H1 (cell line): Measurements from ENCODE around the gene ARID4B. TPM values are rescaled to one million over a fixed set of nuclear protein-coding genes. Genes with fewer than 3 reads are reported as not detected.

Experiments used
- CTCF ChIA-PET: fragments of 300-600 bp; sonication (Branson Sonifier 250); formaldehyde crosslinking; loops from one replicate; lab custom pipeline; 2021; ENCODE audit not compliant: partially characterized antibody; lab: Charles Lee
- POLR2A ChIA-PET: fragments of 300-600 bp; sonication (Branson Sonifier 250); formaldehyde crosslinking; loops from one replicate; lab custom pipeline; 2021; ENCODE audit warnings: inconsistent platforms; ENCODE audit not compliant: partially characterized antibody; lab: Charles Lee
- DNase-seq, 2 experiments: peaks; one replicate each; pipeline versions ENCODE4 v3.0.0 to v3.0.0-alpha.2; 2010 to 2022; ENCODE audit warnings: low spot score in 2 of 2, low read depth in 1 of 2, mixed read lengths in 1 of 2
- FAIRE-seq: peaks from 2 replicates; lab custom pipeline; 2011; peaks lifted over from hg19 to GRCh38; lab: Jason Lieb, UNC
- H2AFZ ChIP-seq: 2 replicates; pipeline ENCODE4 v1.8.1; 2012; ENCODE audit warnings: low read length, inconsistent platforms
- H2AK5ac ChIP-seq: 2 replicates; pipeline ENCODE4 v1.6.1; 2013; ENCODE audit warnings: low read depth, low read length
- H2BK120ac ChIP-seq: replicated peaks from 2 replicates; pipeline ENCODE3; 2013; ENCODE audit warnings: low read depth, low read length, inconsistent platforms
- H2BK12ac ChIP-seq: 2 replicates; pipeline ENCODE4 v1.6.1; 2013; ENCODE audit warnings: low read depth, low read length
- H2BK15ac ChIP-seq: 2 replicates; pipeline ENCODE4 v1.6.1; 2013; ENCODE audit warnings: low read length
- H2BK20ac ChIP-seq: 2 replicates; pipeline ENCODE4 v1.6.1; 2013; ENCODE audit warnings: low read length
- H2BK5ac ChIP-seq: 2 replicates; pipeline ENCODE4 v1.6.1; 2013; ENCODE audit warnings: low read depth, low read length
- H3K14ac ChIP-seq: 2 replicates; pipeline ENCODE4 v1.6.1; 2013; ENCODE audit warnings: inconsistent platforms; ENCODE audit not compliant: insufficient read length
- H3K18ac ChIP-seq: 2 replicates; pipeline ENCODE4 v1.6.1; 2013; ENCODE audit warnings: low read length; ENCODE audit errors: extremely low read depth
- H3K23ac ChIP-seq: 2 replicates; pipeline ENCODE4 v1.6.1; 2013; ENCODE audit warnings: inconsistent platforms; ENCODE audit not compliant: insufficient read length
- H3K23me2 ChIP-seq: 2 replicates; pipeline ENCODE4 v1.6.1; 2013; ENCODE audit warnings: low read depth, low read length
- H3K27ac ChIP-seq: 2 replicates; pipeline ENCODE4 v1.6.1; 2011; ENCODE audit warnings: low read depth, low read length, inconsistent platforms
- H3K27me3 ChIP-seq, 4 experiments: replicated peaks in 1 of 4; 1 replicate in 1 of 4; 2 replicates in 3 of 4; pipeline versions ENCODE4 v1.6.1 to v1.8.1; 2011 to 2013; ENCODE audit warnings: low read length in 3 of 4, mild to moderate bottlenecking in 3 of 4, inconsistent platforms in 2 of 4, mixed read lengths in 2 of 4, moderate library complexity in 1 of 4; ENCODE audit not compliant: control insufficient read depth in 3 of 4, insufficient read depth in 3 of 4; ENCODE audit errors: extremely low read depth in 1 of 4
- H3K36me3 ChIP-seq, 4 experiments: 2 replicates each; pipeline versions ENCODE4 v1.6.1 to v1.8.1; 2011 to 2013; ENCODE audit warnings: mild to moderate bottlenecking in 4 of 4, low read length in 3 of 4, moderate library complexity in 2 of 4, control low read depth in 1 of 4, inconsistent platforms in 1 of 4; ENCODE audit not compliant: insufficient read depth in 4 of 4, control insufficient read depth in 2 of 4
- H3K4ac ChIP-seq: replicated peaks from 2 replicates; pipeline ENCODE3; 2013; ENCODE audit warnings: low read length, low read depth, mixed read lengths, inconsistent platforms; ENCODE audit not compliant: insufficient read length
- H3K4me1 ChIP-seq, 4 experiments: replicated peaks in 1 of 4; 1 replicate in 1 of 4; 2 replicates in 3 of 4; pipeline versions ENCODE4 v1.6.1 to v1.8.1; 2011 to 2013; ENCODE audit warnings: low read length in 3 of 4, inconsistent platforms in 2 of 4, mixed read lengths in 1 of 4; ENCODE audit not compliant: insufficient read depth in 4 of 4, control insufficient read depth in 3 of 4
- H3K4me2 ChIP-seq, 2 experiments: 2 replicates each; pipeline versions ENCODE4 v1.6.1 to v1.8.1; 2011 to 2013; ENCODE audit warnings: low read depth in 2 of 2, low read length in 2 of 2, control low read depth in 1 of 2, inconsistent platforms in 1 of 2, mild to moderate bottlenecking in 1 of 2; ENCODE audit not compliant: insufficient read depth in 1 of 2
- H3K4me3 ChIP-seq, 4 experiments: fragments of 200-600, 300-600 bp in 1 of 4; sonication (generic), shearing (Covaris generic), sonication (Bioruptor Twin) in 1 of 4; 2 replicates each; pipeline versions ENCODE4 v1.5.1 to v1.8.1; 2011 to 2016; ENCODE audit warnings: low read length in 4 of 4, low read depth in 3 of 4, control low read depth in 2 of 4, inconsistent platforms in 2 of 4, mild to moderate bottlenecking in 2 of 4, mixed read lengths in 1 of 4, moderate library complexity in 1 of 4; ENCODE audit not compliant: insufficient read depth in 2 of 4; ENCODE audit errors: extremely low read depth in 1 of 4
- H3K56ac ChIP-seq: replicated peaks from 2 replicates; pipeline ENCODE3; 2013; ENCODE audit warnings: low read depth, mild to moderate bottlenecking, mixed read lengths, low read length, inconsistent platforms; ENCODE audit not compliant: insufficient read length
- H3K79me1 ChIP-seq: 2 replicates; pipeline ENCODE4 v1.6.1; 2013; ENCODE audit warnings: low read depth, low read length, control low read depth
- H3K79me2 ChIP-seq, 2 experiments: 2 replicates each; pipeline versions ENCODE4 v1.6.1 to v1.8.1; 2012 to 2013; ENCODE audit warnings: low read length in 2 of 2, mild to moderate bottlenecking in 2 of 2, inconsistent platforms in 1 of 2; ENCODE audit not compliant: insufficient read depth in 2 of 2, control insufficient read depth in 1 of 2
- H3K9ac ChIP-seq, 4 experiments: replicated peaks in 1 of 4; 1 replicate in 1 of 4; 2 replicates in 3 of 4; pipeline versions ENCODE4 v1.6.1 to v1.8.1; 2011 to 2013; ENCODE audit warnings: low read depth in 3 of 4, low read length in 3 of 4, control low read depth in 2 of 4, mild to moderate bottlenecking in 2 of 4, moderate library complexity in 2 of 4, inconsistent platforms in 1 of 4; ENCODE audit errors: extremely low read depth in 1 of 4
- H3K9me3 ChIP-seq, 2 experiments: 2 replicates each; pipeline versions ENCODE4 v1.6.1 to v1.8.1; 2012 to 2013; ENCODE audit warnings: mild to moderate bottlenecking in 2 of 2, moderate library complexity in 2 of 2, control low read depth in 1 of 2, inconsistent platforms in 1 of 2, low read depth in 1 of 2, low read length in 1 of 2, mixed read lengths in 1 of 2; ENCODE audit not compliant: insufficient read depth in 2 of 2
- H4K20me1 ChIP-seq, 2 experiments: replicated peaks in 1 of 2; 2 replicates each; pipeline versions ENCODE3 to v1.8.1; 2011 to 2013; ENCODE audit warnings: inconsistent platforms in 2 of 2, low read length in 2 of 2, mild to moderate bottlenecking in 1 of 2; ENCODE audit not compliant: insufficient read depth in 2 of 2, control insufficient read depth in 1 of 2
- H4K5ac ChIP-seq: 2 replicates; pipeline ENCODE4 v1.6.1; 2013; ENCODE audit warnings: low read length, low read depth, mixed read lengths, inconsistent platforms; ENCODE audit not compliant: insufficient read length
- H4K8ac ChIP-seq: 2 replicates; pipeline ENCODE4 v1.8.0; 2013; ENCODE audit warnings: mild to moderate bottlenecking, moderate library complexity, low read length, inconsistent platforms; ENCODE audit not compliant: insufficient read depth; ENCODE audit errors: extremely low read depth
- H4K91ac ChIP-seq: replicated peaks from 2 replicates; pipeline ENCODE3; 2013; ENCODE audit warnings: low read length, mixed read lengths, inconsistent platforms; ENCODE audit not compliant: insufficient read length
- HDAC2 ChIP-seq, 2 experiments: fragments of 300-600 bp in 1 of 2; sonication (generic) in 1 of 2; IDR thresholded peaks; 2 replicates each; pipeline ENCODE4 v1.6.1; 2011 to 2012; ENCODE audit warnings: low read depth in 2 of 2, low read length in 2 of 2, mild to moderate bottlenecking in 2 of 2, moderate library complexity in 2 of 2, borderline replicate concordance in 1 of 2, inconsistent platforms in 1 of 2
- POU5F1 ChIP-seq: IDR thresholded peaks from 2 replicates; pipeline ENCODE4 v1.6.1; 2011; ENCODE audit warnings: low read depth, mild to moderate bottlenecking, low read length, moderate library complexity
- RXRA ChIP-seq: IDR thresholded peaks from 2 replicates; pipeline ENCODE4 v1.6.1; 2011; ENCODE audit warnings: low read depth, mild to moderate bottlenecking, low read length, moderate library complexity; ENCODE audit not compliant: insufficient read depth
- SP1 ChIP-seq: IDR thresholded peaks from 2 replicates; pipeline ENCODE4 v1.6.1; 2011; ENCODE audit warnings: low read depth, low read length
- TAF1 ChIP-seq: IDR thresholded peaks from 2 replicates; pipeline ENCODE4 v1.6.1; 2011; ENCODE audit warnings: mild to moderate bottlenecking, low read depth, low read length
- polyA plus RNA-seq, 7 experiments: library from polyadenylated mRNA; depleted of rRNA in 3 of 7; stranded (reverse) in 5 of 7; unstranded in 2 of 7; fragments of >200 nt in 5 of 7; fragments of 200-250 nt in 2 of 7; gene quantifications; 1 replicate in 5 of 7; 2 replicates in 1 of 7; 4 replicates in 1 of 7; pipeline versions ENCODE4 v1.2.1 to v1.2.3, GENCODE V29; 2011 to 2013; ENCODE audit warnings: missing spikeins in 2 of 7, mixed read lengths in 2 of 7
- total RNA-seq: library from RNA; stranded (reverse); fragmentation: NEBNext Ultra II Directional; extraction: Animal tissue kit (Norgen Biotek cat#: 25700); gene quantifications from 2 replicates; pipeline ENCODE4 v1.2.1, GENCODE V29; 2021

ARID4B gene
- total and polyA plus RNA-seq, 2 of the 8 experiments (the other 6 are each of a cell fraction or from before 2014, with no cell fraction given), result 5.1 to 28.8 TPM

DNA sequence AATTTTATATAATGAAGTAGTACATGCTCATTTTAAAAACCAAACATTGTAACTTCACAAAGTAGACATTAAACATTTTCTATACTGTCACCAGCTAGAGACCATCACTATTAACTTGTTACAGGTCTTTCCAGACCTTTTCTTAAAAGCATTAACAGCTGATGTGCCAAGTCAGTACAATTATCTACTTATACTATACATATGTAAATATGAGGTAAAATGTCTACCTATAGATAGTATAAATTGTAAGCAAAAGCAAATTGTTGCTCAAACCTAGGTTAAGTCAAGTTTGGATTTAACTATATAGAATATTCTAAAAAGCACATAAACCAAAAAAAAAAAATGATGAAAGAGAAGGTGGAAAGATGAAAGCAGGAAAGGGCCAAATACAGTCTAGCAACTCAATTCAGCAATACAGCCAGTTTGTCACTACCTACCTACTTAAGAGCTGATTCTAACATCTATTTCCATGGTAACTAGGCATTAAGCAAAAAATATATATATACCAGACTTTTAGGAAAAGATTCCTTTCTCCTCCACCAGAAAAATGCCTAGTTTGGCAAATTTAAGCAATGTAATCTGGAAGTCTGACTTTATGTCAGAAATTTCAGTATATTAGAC, 34.5 kb downstream of the ARID4B start:
- no peak for DNase-seq
- no peak for FAIRE-seq
- Histone ChIP-seq H2BK12ac (no peak overlapping the region), H2AK5ac (no peak overlapping the region), H3K23me2 (no peaks in the 10 kb centered on the region), H3K9me3 (peaks cover 2 to 16% of the 10 kb centered on the region in 2 experiments; a peak in 2 of 4 replicates), H3K14ac (no peak overlapping the region), H2BK5ac (no peak overlapping the region), H2AFZ (no peak overlapping the region), H2BK20ac (no peak overlapping the region), H3K36me3 (peaks cover 0 to 7% (median 0%) of the 10 kb centered on the region in 4 experiments; a peak in 1 of 8 replicates), H3K4me3 (no peak overlapping the region), H4K91ac (no peak overlapping the region), H3K79me2 (peaks cover 31 to 96% of the 10 kb centered on the region in 2 experiments), H4K8ac (no peak overlapping the region), H3K4me2 (no peak overlapping the region), H3K4me1 (peaks cover 0 to 2% (median 0%) of the 10 kb centered on the region in 4 experiments; a peak in 2 of 7 replicates), H3K23ac (no peak overlapping the region), H3K9ac (no peak overlapping the region), H3K27me3 (no peaks in the 10 kb centered on the region), H3K27ac (no peak overlapping the region), H4K20me1 (peaks cover 7 to 11% of the 10 kb centered on the region in 2 experiments), H2BK120ac (no peak overlapping the region), H3K56ac (no peak overlapping the region), H3K4ac (no peak overlapping the region), H3K18ac (no peak overlapping the region), H3K79me1 (no peaks in the 10 kb centered on the region; the same call in 1 of the 2 replicates), H4K5ac (no peak overlapping the region), H2BK15ac (no peak overlapping the region)
- ChIA-PET CTCF (interaction anchor here (0.6 kb wide), 1 partner anchor 17 kb away, joined by 4 read pairs; no protein-coding TSS in a partner anchor), POLR2A (interaction anchor here (0.7 kb wide), 1 partner anchor 25 kb away, joined by 4 read pairs; no protein-coding TSS in a partner anchor)
- TF ChIP-seq RXRA (no peak), POU5F1 (no peak), TAF1 (no peak), SP1 (no peak), HDAC2 (IDR thresholded peaks at IDR 0.05; ENCODE audit: borderline replicate concordance in 1 of 2, low read depth in 2 of 2, low read length in 2 of 2) (no peak)
